ENCODE data around the gene CDKL4.

CDKL4 gene

GRCh38 chr2:39228413-39229209, 15.2 kb downstream of the CDKL4 start:
- H3K4me3 ChIP-seq (ENCODE audit: low read depth, low read length): no peak overlapping the region

DNA sequence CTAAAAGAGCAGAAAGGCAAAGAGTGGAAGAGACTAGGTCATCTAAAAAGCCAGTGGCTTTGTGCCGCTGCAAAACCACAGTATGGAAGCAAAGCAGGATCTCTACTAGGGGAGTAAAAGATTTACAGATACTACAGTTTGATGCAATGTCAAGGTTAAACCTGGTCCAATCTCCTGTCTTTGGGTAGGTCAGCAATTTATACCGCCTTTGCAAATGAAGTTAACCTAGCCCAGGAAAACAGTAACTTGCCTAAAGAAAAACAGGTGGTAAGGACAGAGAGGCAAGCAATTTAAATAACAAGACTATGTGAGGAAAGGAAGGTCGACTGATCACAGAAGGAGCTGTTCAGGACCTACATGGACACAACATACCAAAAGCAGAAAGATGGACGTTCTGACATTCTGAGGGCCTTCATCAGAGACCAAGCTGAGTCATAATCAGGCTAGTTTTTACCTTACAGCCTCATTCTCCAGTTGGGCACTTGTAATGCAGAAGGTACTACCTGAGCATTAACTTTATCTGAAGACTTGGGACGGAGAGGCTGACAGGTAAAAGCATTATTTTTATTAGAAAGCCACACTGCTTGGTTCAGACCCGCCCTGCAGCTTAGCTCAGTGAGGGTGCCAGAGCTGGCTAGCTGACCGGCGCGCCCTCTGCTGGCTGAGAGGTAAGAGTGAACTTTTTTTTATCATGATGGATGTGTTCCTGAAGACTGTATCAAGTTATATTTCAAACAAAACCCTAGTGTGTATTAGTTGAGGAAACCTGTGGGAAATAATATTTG, 15.9 kb downstream of the CDKL4 start:
- peak; percentile 75 for TF ChIP-seq CTCF (IDR thresholded peaks at IDR 0.05; ENCODE audit: borderline replicate concordance, insufficient read depth, low read depth, low read length)
- no peak overlapping the region for H3K4me3 ChIP-seq (ENCODE audit: low read depth, low read length)

More at GRCh38 chr2:39228413-39229209, 15.2 kb downstream of the CDKL4 start:
- no peak for TF ChIP-seq CTCF (IDR thresholded peaks at IDR 0.05; ENCODE audit: borderline replicate concordance, insufficient read depth, low read depth, low read length)

DNA sequence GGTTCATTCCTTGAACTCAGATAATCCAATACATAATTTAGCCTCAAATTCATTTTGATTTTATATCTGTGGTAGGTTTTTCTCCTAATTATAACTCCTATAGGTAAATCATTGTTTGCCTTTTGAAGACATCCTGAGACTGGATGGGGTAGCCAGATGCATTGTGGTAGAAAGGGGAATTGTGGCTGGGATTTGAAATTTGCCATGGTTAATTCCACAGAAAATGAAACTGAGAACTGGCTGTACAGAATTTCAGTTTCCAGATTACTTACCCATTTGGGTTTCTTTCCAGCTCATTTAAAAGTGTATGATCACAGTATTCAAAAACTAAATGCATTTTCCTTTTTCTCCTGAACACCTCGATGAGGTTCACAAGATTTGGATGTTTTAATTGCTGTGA, 18.2 kb downstream of the CDKL4 start:
- no peak for TF ChIP-seq CTCF (IDR thresholded peaks at IDR 0.05; ENCODE audit: borderline replicate concordance, insufficient read depth, low read depth, low read length)

GRCh38 chr2:39223909-39224308, 19.9 kb downstream of the CDKL4 start:
- H3K4me3 ChIP-seq (ENCODE audit: low read depth, low read length): no peak overlapping the region
- no peak for TF ChIP-seq CTCF (IDR thresholded peaks at IDR 0.05; ENCODE audit: borderline replicate concordance, insufficient read depth, low read depth, low read length)

More for the DNA sequence above, 18.2 kb downstream of the CDKL4 start:
- H3K4me3 ChIP-seq (ENCODE audit: low read depth, low read length): no peak overlapping the region

GRCh38 chr2:39221459-39221858, 22.3 kb downstream of the CDKL4 start:
- H3K4me3 ChIP-seq (ENCODE audit: low read depth, low read length): no peak overlapping the region
- no peak for TF ChIP-seq CTCF (IDR thresholded peaks at IDR 0.05; ENCODE audit: borderline replicate concordance, insufficient read depth, low read depth, low read length)

DNA sequence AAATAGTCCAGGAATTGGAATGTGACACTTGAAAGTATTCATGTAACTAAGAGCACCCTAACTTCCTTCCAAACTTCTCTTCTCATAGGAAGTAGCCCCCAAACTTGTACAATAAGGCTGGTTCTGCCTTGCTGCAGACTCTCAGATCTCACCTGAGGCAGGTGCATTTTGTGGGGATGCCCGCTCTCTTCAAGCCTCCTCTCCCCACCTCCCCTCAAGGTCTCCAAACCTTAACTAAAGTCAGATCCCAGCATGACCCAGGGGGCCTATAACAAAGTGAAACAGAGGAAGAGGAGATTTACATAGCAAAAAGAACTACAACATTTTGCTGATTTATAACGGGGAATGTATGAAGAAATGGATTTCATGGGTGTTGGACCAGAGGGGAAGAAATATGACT, 23.6 kb downstream of the CDKL4 start:
- H3K4me3 ChIP-seq (ENCODE audit: low read depth, low read length): no peak overlapping the region
- no peak for TF ChIP-seq CTCF (IDR thresholded peaks at IDR 0.05; ENCODE audit: borderline replicate concordance, insufficient read depth, low read depth, low read length)
